Suprapubic skin (tissue), 4 donors: Measurements from ENCODE around the gene COL4A1. TPM values are rescaled to one million over a fixed set of nuclear protein-coding genes. Genes with fewer than 3 reads are reported as not detected.

Experiments
- DNase-seq, 2 donors: peaks; one replicate each; pipeline ENCODE4 v3.0.0-alpha.2; 2019; ENCODE audit warnings: low spot score in 2 of 2
- H3K27ac ChIP-seq: fragments of 200-600 bp; sonication (generic); one replicate; pipeline ENCODE4 v1.5.1; 2019
- H3K27me3 ChIP-seq: fragments of 200-600 bp; sonication (generic); one replicate; pipeline ENCODE4 v1.5.1; 2019
- H3K36me3 ChIP-seq: fragments of 200-600 bp; sonication (generic); one replicate; pipeline ENCODE4 v1.5.1; 2019
- H3K4me1 ChIP-seq: fragments of 200-600 bp; sonication (generic); one replicate; pipeline ENCODE4 v1.5.1; 2019
- H3K4me3 ChIP-seq: fragments of 200-600 bp; sonication (generic); one replicate; pipeline ENCODE4 v1.5.1; 2019; ENCODE audit warnings: mild to moderate bottlenecking
- H3K9me3 ChIP-seq: fragments of 200-600 bp; sonication (generic); one replicate; pipeline ENCODE4 v1.5.1; 2019
- CTCF ChIP-seq, 2 donors: fragments of 200-600 bp in 1 of 2; fragments of 450-650 bp in 1 of 2; sonication (generic) in 1 of 2; IDR thresholded peaks; one replicate each; pipeline ENCODE4 v1.5.1; 2016 to 2019; ENCODE audit warnings: antibody characterized with exemption in 2 of 2, mild to moderate bottlenecking in 1 of 2, moderate library complexity in 1 of 2
- EP300 ChIP-seq: sonication (generic); formaldehyde crosslinking; IDR thresholded peaks from one replicate; pipeline ENCODE4 v1.6.1; 2017; ENCODE audit warnings: antibody characterized with exemption
- POLR2A ChIP-seq, 2 donors: fragments of 450-650 bp; IDR thresholded peaks; one replicate each; pipeline ENCODE4 v1.6.1; 2017; ENCODE audit warnings: antibody characterized with exemption in 2 of 2, mild to moderate bottlenecking in 2 of 2, moderate library complexity in 2 of 2
- POLR2AphosphoS5 ChIP-seq, 3 donors: sonication (generic); formaldehyde crosslinking; IDR thresholded peaks; one replicate each; pipeline ENCODE4 v1.6.1; 2017; ENCODE audit warnings: antibody characterized with exemption in 3 of 3
- WGBS: methylation state at CpG from one replicate; pipeline ENCODE4 v1.1.5; 2018; 5-methylcytosine and 5-hydroxymethylcytosine counted together
- total RNA-seq, 4 donors: library from RNA; depleted of rRNA; stranded (reverse); fragments of >200 nt; gene quantifications; one replicate each; pipeline ENCODE4 v1.1.0, GENCODE V29; 2016

COL4A1 gene
- total RNA-seq, 4 donors from 2014 or later: 36.7 to 60.8 (median 43.6) TPM

- Histone ChIP-seq H3K9me3 (no peaks in the 10 kb centered on the region), H3K27me3 (no peaks in the 10 kb centered on the region), H3K36me3 (no peaks in the 10 kb centered on the region), H3K27ac (peak overlapping the region; percentile 29), H3K4me3 (no peak overlapping the region), H3K4me1 (peaks cover 25% of the 10 kb centered on the region)
- no peak for TF ChIP-seq CTCF (IDR thresholded peaks at IDR 0.05)
- no peak for TF ChIP-seq POLR2A (IDR thresholded peaks at IDR 0.05)
- TF ChIP-seq EP300: no peak
- no peak for TF ChIP-seq POLR2AphosphoS5 (IDR thresholded peaks at IDR 0.05)
- no peak for DNase-seq
- 79% methylated on average over 9 of the region's 9 CpGs for WGBS
Observed at GRCh38 chr13:110280231-110280813, 26.6 kb downstream of the COL4A1 start.

- Histone ChIP-seq H3K27ac (peak overlapping the region; percentile 18), H3K27me3 (no peaks in the 10 kb centered on the region), H3K36me3 (no peaks in the 10 kb centered on the region), H3K4me1 (peaks cover 25% of the 10 kb centered on the region), H3K4me3 (no peak overlapping the region), H3K9me3 (no peaks in the 10 kb centered on the region)
- 78% methylated on average over 4 of the region's 4 CpGs for WGBS
- DNase-seq: no peak
- no peak for TF ChIP-seq EP300
- TF ChIP-seq POLR2AphosphoS5 (IDR thresholded peaks at IDR 0.05): no peak
- no peak for TF ChIP-seq POLR2A (IDR thresholded peaks at IDR 0.05)
- TF ChIP-seq CTCF (IDR thresholded peaks at IDR 0.05): no peak
Observed at GRCh38 chr13:110279684-110280083, 27.3 kb downstream of the COL4A1 start.

GRCh38 chr13:110278859-110279258, 28.1 kb downstream of the COL4A1 start:
- Histone ChIP-seq H3K4me3 (no peak overlapping the region), H3K27me3 (no peaks in the 10 kb centered on the region), H3K4me1 (peaks cover 25% of the 10 kb centered on the region), H3K36me3 (no peaks in the 10 kb centered on the region), H3K27ac (no peak overlapping the region), H3K9me3 (no peaks in the 10 kb centered on the region)
- WGBS: 95% methylated on average over 7 of the region's 7 CpGs
- DNase-seq: no peak
- TF ChIP-seq POLR2A (IDR thresholded peaks at IDR 0.05) (no peak), EP300 (no peak), POLR2AphosphoS5 (IDR thresholded peaks at IDR 0.05) (no peak), CTCF (IDR thresholded peaks at IDR 0.05) (no peak)

- Histone ChIP-seq H3K27ac (no peak overlapping the region), H3K9me3 (no peaks in the 10 kb centered on the region), H3K4me3 (no peak overlapping the region), H3K4me1 (peaks cover 27% of the 10 kb centered on the region), H3K36me3 (no peaks in the 10 kb centered on the region), H3K27me3 (no peaks in the 10 kb centered on the region)
- no peak for TF ChIP-seq EP300
- TF ChIP-seq CTCF (IDR thresholded peaks at IDR 0.05): no peak
- TF ChIP-seq POLR2A (IDR thresholded peaks at IDR 0.05): no peak
- no peak for TF ChIP-seq POLR2AphosphoS5 (IDR thresholded peaks at IDR 0.05)
- DNase-seq: no peak
- WGBS: 83% methylated on average over 5 of the region's 5 CpGs
Observed at GRCh38 chr13:110277357-110277975, 29.5 kb downstream of the COL4A1 start.

- DNase-seq: no peak
- H3K4me3 ChIP-seq: no peak overlapping the region
- no peak for TF ChIP-seq POLR2AphosphoS5 (IDR thresholded peaks at IDR 0.05)
- no peak for TF ChIP-seq CTCF (IDR thresholded peaks at IDR 0.05)
- no peak for TF ChIP-seq EP300
- TF ChIP-seq POLR2A (IDR thresholded peaks at IDR 0.05): no peak
- peaks cover 27% of the 10 kb centered on the region for H3K4me1 ChIP-seq
- WGBS: 83% methylated on average over 5 of the region's 5 CpGs
- no peak overlapping the region for H3K27ac ChIP-seq
- no peaks in the 10 kb centered on the region for H3K27me3 ChIP-seq
- H3K9me3 ChIP-seq: no peaks in the 10 kb centered on the region
- no peaks in the 10 kb centered on the region for H3K36me3 ChIP-seq
Observed at GRCh38 chr13:110276553-110276950, 30.4 kb downstream of the COL4A1 start.
